ENCODE data around the gene DISC1. TPM values are rescaled to one million over a fixed set of nuclear protein-coding genes. Genes with fewer than 3 reads are reported as not detected.

Gene DISC1
- total RNA-seq, 1 experiment from 2014 or later, result 0.36 TPM

GRCh38 chr1:231757759-231758158 lies 131.2 kb downstream of the DISC1 start:
- no peaks in the 10 kb centered on the region for H3K36me3 ChIP-seq (ENCODE audit: control insufficient read depth, insufficient read depth, low read length)
- H3K27ac ChIP-seq (ENCODE audit: low read length), result no peak overlapping the region
- ATAC-seq, result no peak
- no peaks in the 10 kb centered on the region for H3K9me3 ChIP-seq (ENCODE audit: control insufficient read depth, insufficient read depth, low read depth, low read length)
- intact Hi-C loops (cut with micrococcal nuclease; ENCODE audit: unreplicated experiment) (loop anchor here (5.0 kb wide), 1 partner anchor 45 kb away; no protein-coding TSS in a partner anchor), in situ Hi-C loops (cut with HindIII; ENCODE audit: low pct_unique_long_range_greater_than_20kb, low sequenced_read_pairs) (no loop called here)
- TF ChIP-seq POLR2AphosphoS5 (IDR thresholded peaks at IDR 0.05; ENCODE audit: low read depth, low read length) (no peak), SIN3A (IDR thresholded peaks at IDR 0.05; ENCODE audit: borderline replicate concordance, insufficient read depth, low read depth, low read length) (no peak), TCF7L2 (IDR thresholded peaks at IDR 0.05; ENCODE audit: low read depth, low read length) (no peak)
- TF ChIP-seq, protein P1, sequence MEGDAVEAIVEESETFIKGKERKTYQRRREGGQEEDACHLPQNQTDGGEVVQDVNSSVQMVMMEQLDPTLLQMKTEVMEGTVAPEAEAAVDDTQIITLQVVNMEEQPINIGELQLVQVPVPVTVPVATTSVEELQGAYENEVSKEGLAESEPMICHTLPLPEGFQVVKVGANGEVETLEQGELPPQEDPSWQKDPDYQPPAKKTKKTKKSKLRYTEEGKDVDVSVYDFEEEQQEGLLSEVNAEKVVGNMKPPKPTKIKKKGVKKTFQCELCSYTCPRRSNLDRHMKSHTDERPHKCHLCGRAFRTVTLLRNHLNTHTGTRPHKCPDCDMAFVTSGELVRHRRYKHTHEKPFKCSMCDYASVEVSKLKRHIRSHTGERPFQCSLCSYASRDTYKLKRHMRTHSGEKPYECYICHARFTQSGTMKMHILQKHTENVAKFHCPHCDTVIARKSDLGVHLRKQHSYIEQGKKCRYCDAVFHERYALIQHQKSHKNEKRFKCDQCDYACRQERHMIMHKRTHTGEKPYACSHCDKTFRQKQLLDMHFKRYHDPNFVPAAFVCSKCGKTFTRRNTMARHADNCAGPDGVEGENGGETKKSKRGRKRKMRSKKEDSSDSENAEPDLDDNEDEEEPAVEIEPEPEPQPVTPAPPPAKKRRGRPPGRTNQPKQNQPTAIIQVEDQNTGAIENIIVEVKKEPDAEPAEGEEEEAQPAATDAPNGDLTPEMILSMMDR (IDR thresholded peaks at IDR 0.05), result no peak
- TF ChIP-seq, protein P2, sequence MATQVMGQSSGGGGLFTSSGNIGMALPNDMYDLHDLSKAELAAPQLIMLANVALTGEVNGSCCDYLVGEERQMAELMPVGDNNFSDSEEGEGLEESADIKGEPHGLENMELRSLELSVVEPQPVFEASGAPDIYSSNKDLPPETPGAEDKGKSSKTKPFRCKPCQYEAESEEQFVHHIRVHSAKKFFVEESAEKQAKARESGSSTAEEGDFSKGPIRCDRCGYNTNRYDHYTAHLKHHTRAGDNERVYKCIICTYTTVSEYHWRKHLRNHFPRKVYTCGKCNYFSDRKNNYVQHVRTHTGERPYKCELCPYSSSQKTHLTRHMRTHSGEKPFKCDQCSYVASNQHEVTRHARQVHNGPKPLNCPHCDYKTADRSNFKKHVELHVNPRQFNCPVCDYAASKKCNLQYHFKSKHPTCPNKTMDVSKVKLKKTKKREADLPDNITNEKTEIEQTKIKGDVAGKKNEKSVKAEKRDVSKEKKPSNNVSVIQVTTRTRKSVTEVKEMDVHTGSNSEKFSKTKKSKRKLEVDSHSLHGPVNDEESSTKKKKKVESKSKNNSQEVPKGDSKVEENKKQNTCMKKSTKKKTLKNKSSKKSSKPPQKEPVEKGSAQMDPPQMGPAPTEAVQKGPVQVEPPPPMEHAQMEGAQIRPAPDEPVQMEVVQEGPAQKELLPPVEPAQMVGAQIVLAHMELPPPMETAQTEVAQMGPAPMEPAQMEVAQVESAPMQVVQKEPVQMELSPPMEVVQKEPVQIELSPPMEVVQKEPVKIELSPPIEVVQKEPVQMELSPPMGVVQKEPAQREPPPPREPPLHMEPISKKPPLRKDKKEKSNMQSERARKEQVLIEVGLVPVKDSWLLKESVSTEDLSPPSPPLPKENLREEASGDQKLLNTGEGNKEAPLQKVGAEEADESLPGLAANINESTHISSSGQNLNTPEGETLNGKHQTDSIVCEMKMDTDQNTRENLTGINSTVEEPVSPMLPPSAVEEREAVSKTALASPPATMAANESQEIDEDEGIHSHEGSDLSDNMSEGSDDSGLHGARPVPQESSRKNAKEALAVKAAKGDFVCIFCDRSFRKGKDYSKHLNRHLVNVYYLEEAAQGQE (IDR thresholded peaks at IDR 0.05; ENCODE audit: insufficient read depth in 1 of 2, low read depth in 2 of 2, low read length in 1 of 2), result no peak
- no peaks in the 10 kb centered on the region; the same call in 1 of the 2 replicates for H3K27me3 ChIP-seq (ENCODE audit: control insufficient read depth, insufficient read depth, low read length)
- POLR2A ChIA-PET, result interaction anchor here (0.6 kb wide), 1 partner anchor 1038 kb away, joined by 8 read pairs; no protein-coding TSS in a partner anchor
- H3K4me3 ChIP-seq (ENCODE audit: low read depth in 2 of 2, low read length in 2 of 2), result no peak overlapping the region
- CTCF ChIA-PET, result interaction anchor here (0.6 to 1.4 kb wide), 4 partner anchors 50 to 707 kb away, joined by 3 to 4 read pairs (median 3); no protein-coding TSS in a partner anchor
- BruUV-seq (replicated peaks), result no TSS peak
- DNase-seq (ENCODE audit: low read depth, low spot score), result no peak
- H3K4me1 ChIP-seq (ENCODE audit: control insufficient read depth, insufficient read depth, low read length), result no peaks in the 10 kb centered on the region

DNA sequence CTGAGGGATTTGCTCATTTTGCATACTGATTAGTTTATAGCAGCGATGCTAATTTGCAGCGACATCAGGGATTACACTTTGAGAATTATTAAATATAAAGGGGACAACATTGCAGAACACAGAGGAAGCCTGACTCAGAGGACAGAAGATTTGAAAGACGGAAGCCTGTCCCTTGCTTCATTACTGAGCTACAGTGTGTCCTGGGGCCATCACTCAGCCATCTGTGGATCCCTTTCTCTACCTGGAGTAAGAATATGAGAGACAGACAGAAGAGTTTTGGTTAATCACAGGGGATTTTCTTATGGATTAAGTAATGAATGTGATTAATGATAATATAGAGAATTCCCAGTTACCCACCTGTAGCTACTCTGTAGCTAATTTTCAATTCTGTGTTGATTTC lies 134.7 kb downstream of the DISC1 start:
- in situ Hi-C loops (cut with HindIII; ENCODE audit: low pct_unique_long_range_greater_than_20kb, low sequenced_read_pairs) (no loop called here), intact Hi-C loops (cut with micrococcal nuclease; ENCODE audit: unreplicated experiment) (no loop called here)
- ChIA-PET POLR2A (no interaction called here), CTCF (no interaction called here)
- BruUV-seq (replicated peaks), result no TSS peak
- ATAC-seq (no peak), DNase-seq (ENCODE audit: low read depth, low spot score) (no peak)
- Histone ChIP-seq H3K36me3 (ENCODE audit: control insufficient read depth, insufficient read depth, low read length) (no peaks in the 10 kb centered on the region), H3K4me3 (ENCODE audit: low read depth in 2 of 2, low read length in 2 of 2) (no peak overlapping the region), H3K27ac (ENCODE audit: low read length) (no peak overlapping the region), H3K4me1 (ENCODE audit: control insufficient read depth, insufficient read depth, low read length) (no peaks in the 10 kb centered on the region), H3K27me3 (ENCODE audit: control insufficient read depth, insufficient read depth, low read length) (no peaks in the 10 kb centered on the region; the same call in 1 of the 2 replicates), H3K9me3 (ENCODE audit: control insufficient read depth, insufficient read depth, low read depth, low read length) (no peaks in the 10 kb centered on the region)
- no peak for TF ChIP-seq TCF7L2 (IDR thresholded peaks at IDR 0.05; ENCODE audit: low read depth, low read length)
- TF ChIP-seq, protein P2 (IDR thresholded peaks at IDR 0.05; ENCODE audit: insufficient read depth in 1 of 2, low read depth in 2 of 2, low read length in 1 of 2), result no peak
- TF ChIP-seq, protein P1 (IDR thresholded peaks at IDR 0.05), result no peak
- TF ChIP-seq POLR2AphosphoS5 (IDR thresholded peaks at IDR 0.05; ENCODE audit: low read depth, low read length), result no peak
- TF ChIP-seq SIN3A (IDR thresholded peaks at IDR 0.05; ENCODE audit: borderline replicate concordance, insufficient read depth, low read depth, low read length), result no peak
